Prostate gland (tissue), 2 donors: ENCODE data around the gene SPATA3. TPM values are rescaled to one million over a fixed set of nuclear protein-coding genes. Genes with fewer than 3 reads are reported as not detected.

Experiments
- DNase-seq: peaks from one replicate; pipeline ENCODE4 v3.0.0-alpha.2; 2019; ENCODE audit warnings: low spot score
- H3K27ac ChIP-seq, 2 donors: fragments of 200-600 bp; sonication (generic); 2 replicates each; pipeline ENCODE4 v1.5.1; 2017 to 2019
- H3K27me3 ChIP-seq: fragments of 200-600 bp; sonication (generic); replicated peaks from 2 replicates; pipeline ENCODE4 v1.5.1; 2019; ENCODE audit not compliant: insufficient read depth
- H3K36me3 ChIP-seq, 2 donors: fragments of 200-600 bp; sonication (generic); 1 replicate in 1 of 2; 2 replicates in 1 of 2; pipeline versions ENCODE4 v1.5.1 to v1.8.1; 2017 to 2019
- H3K4me1 ChIP-seq: fragments of 200-600 bp; sonication (generic); replicated peaks from 2 replicates; pipeline ENCODE4 v1.5.1; 2019
- H3K4me3 ChIP-seq, 2 donors: fragments of 200-600 bp; sonication (generic); 2 replicates each; pipeline ENCODE4 v1.5.1; 2017 to 2019
- H3K9me3 ChIP-seq: fragments of 200-600 bp; sonication (generic); 2 replicates; pipeline ENCODE4 v1.5.1; 2017
- POLR2A ChIP-seq: fragments of 450-650 bp; IDR thresholded peaks from one replicate; pipeline ENCODE4 v1.6.1; 2016; ENCODE audit warnings: antibody characterized with exemption, mild to moderate bottlenecking
- POLR2AphosphoS5 ChIP-seq: sonication (generic); formaldehyde crosslinking; IDR thresholded peaks from one replicate; pipeline ENCODE4 v1.6.1; 2017; ENCODE audit warnings: antibody characterized with exemption
- WGBS: methylation state at CpG from one replicate; pipeline ENCODE4 v1.1.5; 2018; 5-methylcytosine and 5-hydroxymethylcytosine counted together
- intact Hi-C: fragments of 100-400 bp; cut with DNase I; formaldehyde crosslinking; loops from one replicate; pipeline ENCODE4 v1.14.2; 2022
- total RNA-seq, 2 donors: library from RNA; depleted of rRNA; stranded (reverse); fragments of >200 nt; gene quantifications; one replicate each; pipeline ENCODE4 v1.1.0, GENCODE V29; 2016
- TF ChIP-seq, protein P1 (sequence below), 4 experiments: fragments of 200-600 bp in 2 of 4; fragments of 450-650 bp in 2 of 4; sonication (generic) in 2 of 4; IDR thresholded peaks; 1 replicate in 3 of 4; 2 replicates in 1 of 4; pipeline ENCODE4 v1.5.1; 2016 to 2019; ENCODE audit warnings: antibody characterized with exemption in 4 of 4, mild to moderate bottlenecking in 2 of 4, moderate library complexity in 2 of 4

Gene SPATA3
- total RNA-seq, 2 donors from 2014 or later = 1.8 TPM; not detected in 1

GRCh38 chr2:231008131-231008530 lies 12.2 kb downstream of the SPATA3 start:
- no peaks in the 10 kb centered on the region for H3K4me1 ChIP-seq
- no peak overlapping the region for H3K4me3 ChIP-seq
- H3K9me3 ChIP-seq = no peaks in the 10 kb centered on the region
- TF ChIP-seq POLR2A (no peak), POLR2AphosphoS5 (no peak)
- TF ChIP-seq, protein P1, sequence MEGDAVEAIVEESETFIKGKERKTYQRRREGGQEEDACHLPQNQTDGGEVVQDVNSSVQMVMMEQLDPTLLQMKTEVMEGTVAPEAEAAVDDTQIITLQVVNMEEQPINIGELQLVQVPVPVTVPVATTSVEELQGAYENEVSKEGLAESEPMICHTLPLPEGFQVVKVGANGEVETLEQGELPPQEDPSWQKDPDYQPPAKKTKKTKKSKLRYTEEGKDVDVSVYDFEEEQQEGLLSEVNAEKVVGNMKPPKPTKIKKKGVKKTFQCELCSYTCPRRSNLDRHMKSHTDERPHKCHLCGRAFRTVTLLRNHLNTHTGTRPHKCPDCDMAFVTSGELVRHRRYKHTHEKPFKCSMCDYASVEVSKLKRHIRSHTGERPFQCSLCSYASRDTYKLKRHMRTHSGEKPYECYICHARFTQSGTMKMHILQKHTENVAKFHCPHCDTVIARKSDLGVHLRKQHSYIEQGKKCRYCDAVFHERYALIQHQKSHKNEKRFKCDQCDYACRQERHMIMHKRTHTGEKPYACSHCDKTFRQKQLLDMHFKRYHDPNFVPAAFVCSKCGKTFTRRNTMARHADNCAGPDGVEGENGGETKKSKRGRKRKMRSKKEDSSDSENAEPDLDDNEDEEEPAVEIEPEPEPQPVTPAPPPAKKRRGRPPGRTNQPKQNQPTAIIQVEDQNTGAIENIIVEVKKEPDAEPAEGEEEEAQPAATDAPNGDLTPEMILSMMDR (IDR thresholded peaks at IDR 0.05) = no peak
- WGBS = 81% methylated on average over 6 of the region's 6 CpGs
- DNase-seq = no peak
- H3K27ac ChIP-seq = no peak overlapping the region
- H3K36me3 ChIP-seq = no peaks in the 10 kb centered on the region
- H3K27me3 ChIP-seq = no peaks in the 10 kb centered on the region
- intact Hi-C loops = no loop called here

- Histone ChIP-seq H3K9me3 (no peaks in the 10 kb centered on the region), H3K27me3 (no peaks in the 10 kb centered on the region), H3K36me3 (no peaks in the 10 kb centered on the region), H3K27ac (no peak overlapping the region), H3K4me1 (no peaks in the 10 kb centered on the region), H3K4me3 (no peak overlapping the region)
- TF ChIP-seq POLR2AphosphoS5 = no peak
- no peak for TF ChIP-seq POLR2A
- TF ChIP-seq, protein P1 (IDR thresholded peaks at IDR 0.05) = no peak
- DNase-seq = no peak
- WGBS = 74% methylated on average over 14 of the region's 14 CpGs
- intact Hi-C loops = no loop called here
Measured at GRCh38 chr2:231009236-231009919, 13.5 kb downstream of the SPATA3 start.

GRCh38 chr2:231010201-231010730 lies 14.3 kb downstream of the SPATA3 start:
- Histone ChIP-seq H3K4me3 (no peak overlapping the region), H3K27ac (no peak overlapping the region), H3K27me3 (no peaks in the 10 kb centered on the region), H3K36me3 (no peaks in the 10 kb centered on the region), H3K4me1 (no peaks in the 10 kb centered on the region), H3K9me3 (no peaks in the 10 kb centered on the region)
- 56% methylated on average over 2 of the region's 2 CpGs for WGBS
- intact Hi-C loops = no loop called here
- TF ChIP-seq, protein P1 (IDR thresholded peaks at IDR 0.05) = no peak
- no peak for TF ChIP-seq POLR2AphosphoS5
- no peak for TF ChIP-seq POLR2A
- DNase-seq = no peak

- no peak for DNase-seq
- H3K4me1 ChIP-seq = no peaks in the 10 kb centered on the region
- 42% methylated on average over 2 of the region's 2 CpGs for WGBS
- H3K9me3 ChIP-seq = no peaks in the 10 kb centered on the region
- TF ChIP-seq POLR2AphosphoS5 = no peak
- TF ChIP-seq, protein P1 (IDR thresholded peaks at IDR 0.05) = no peak
- no peak for TF ChIP-seq POLR2A
- intact Hi-C loops = no loop called here
- no peaks in the 10 kb centered on the region for H3K27me3 ChIP-seq
- H3K36me3 ChIP-seq = no peaks in the 10 kb centered on the region
- no peak overlapping the region for H3K27ac ChIP-seq
- H3K4me3 ChIP-seq = no peak overlapping the region
Measured at GRCh38 chr2:231011526-231011925, 15.6 kb downstream of the SPATA3 start.

DNA sequence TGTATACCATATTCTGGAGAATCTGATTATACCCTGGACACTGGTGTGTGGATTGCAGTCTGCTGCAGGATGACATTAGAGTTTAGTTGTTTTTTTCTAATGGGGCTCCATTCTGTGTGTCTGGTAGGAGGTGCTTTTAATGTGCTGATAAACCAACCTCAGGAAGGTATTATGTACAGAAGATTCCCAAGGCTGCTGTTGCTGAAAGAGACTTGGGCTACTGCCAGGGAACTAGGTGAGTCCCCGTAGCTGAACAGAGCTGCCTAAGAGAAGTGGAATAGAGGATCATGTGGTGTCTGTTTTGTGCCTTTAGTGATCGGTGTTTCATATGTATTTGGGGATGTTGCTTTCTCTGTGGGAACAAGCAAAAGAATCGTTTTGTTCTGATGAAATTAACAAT lies 16.5 kb downstream of the SPATA3 start:
- no peaks in the 10 kb centered on the region for H3K27me3 ChIP-seq
- no peaks in the 10 kb centered on the region for H3K4me1 ChIP-seq
- H3K4me3 ChIP-seq = no peak overlapping the region
- intact Hi-C loops = no loop called here
- no peak overlapping the region for H3K27ac ChIP-seq
- TF ChIP-seq POLR2A (no peak), POLR2AphosphoS5 (no peak)
- TF ChIP-seq, protein P1 (IDR thresholded peaks at IDR 0.05) = no peak
- WGBS = 40% methylated on average over 3 of the region's 3 CpGs
- peak; percentile 44 for DNase-seq
- H3K36me3 ChIP-seq = no peaks in the 10 kb centered on the region
- no peaks in the 10 kb centered on the region for H3K9me3 ChIP-seq
